Uterus (tissue), 4 donors: Measurements from ENCODE around the gene NAA30. TPM values are rescaled to one million over a fixed set of nuclear protein-coding genes. Genes with fewer than 3 reads are reported as not detected.

Source experiments
- DNase-seq, 2 donors: peaks; one replicate each; pipeline ENCODE4 v3.0.0-alpha.2; 2019 to 2020
- H3K27ac ChIP-seq, 2 donors: fragments of 200-600 bp; sonication (generic); 1 replicate in 1 of 2; 2 replicates in 1 of 2; pipeline ENCODE4 v1.5.1; 2016 to 2018
- H3K27me3 ChIP-seq, 2 donors: fragments of 200-600 bp; sonication (generic); one replicate each; pipeline ENCODE4 v1.5.1; 2018 to 2019; ENCODE audit warnings: control low read depth in 1 of 2
- H3K36me3 ChIP-seq, 2 donors: fragments of 200-600 bp; sonication (generic); one replicate each; pipeline ENCODE4 v1.5.1; 2019; ENCODE audit warnings: control low read depth in 1 of 2
- H3K4me1 ChIP-seq, 2 donors: fragments of 200-600 bp; sonication (generic); one replicate each; pipeline ENCODE4 v1.5.1; 2018 to 2019; ENCODE audit warnings: control low read depth in 1 of 2
- H3K4me3 ChIP-seq, 2 donors: fragments of 200-600 bp; sonication (generic); 1 replicate in 1 of 2; 2 replicates in 1 of 2; pipeline ENCODE4 v1.5.1; 2018 to 2019; ENCODE audit warnings: mild to moderate bottlenecking in 1 of 2
- H3K9me3 ChIP-seq, 2 donors: fragments of 200-600 bp; sonication (generic); one replicate each; pipeline ENCODE4 v1.5.1; 2019; ENCODE audit warnings: control low read depth in 1 of 2
- POLR2A ChIP-seq, 2 donors: fragments of 450-650 bp; IDR thresholded peaks; one replicate each; pipeline ENCODE4 v1.6.1; 2016; ENCODE audit warnings: antibody characterized with exemption in 2 of 2, mild to moderate bottlenecking in 1 of 2, moderate library complexity in 1 of 2
- intact Hi-C: fragments of 100-400 bp; cut with DNase I; formaldehyde crosslinking; loops from one replicate; pipeline ENCODE4 v1.15.1; 2023; ENCODE audit warnings: low total_unique reads
- total RNA-seq, 4 donors: library from RNA; depleted of rRNA in 3 of 4; stranded (reverse); fragments of >200 nt in 3 of 4; gene quantifications; one replicate each; pipeline versions ENCODE4 v1.1.0 to v1.2.4, GENCODE V29; 2014 to 2023
- TF ChIP-seq, protein P1 (sequence below), 4 experiments: fragments of 200-600 bp in 2 of 4; fragments of 450-650 bp in 2 of 4; sonication (generic) in 2 of 4; IDR thresholded peaks; one replicate each; pipeline ENCODE4 v1.5.1; 2016 to 2019; ENCODE audit warnings: antibody characterized with exemption in 4 of 4, mild to moderate bottlenecking in 2 of 4, moderate library complexity in 1 of 4
- donor health status: DM: yes; HTN: yes; CAD: no.

Gene NAA30
- total RNA-seq, 4 donors from 2014 or later = 8.7 to 38.1 (median 23.1) TPM

DNA sequence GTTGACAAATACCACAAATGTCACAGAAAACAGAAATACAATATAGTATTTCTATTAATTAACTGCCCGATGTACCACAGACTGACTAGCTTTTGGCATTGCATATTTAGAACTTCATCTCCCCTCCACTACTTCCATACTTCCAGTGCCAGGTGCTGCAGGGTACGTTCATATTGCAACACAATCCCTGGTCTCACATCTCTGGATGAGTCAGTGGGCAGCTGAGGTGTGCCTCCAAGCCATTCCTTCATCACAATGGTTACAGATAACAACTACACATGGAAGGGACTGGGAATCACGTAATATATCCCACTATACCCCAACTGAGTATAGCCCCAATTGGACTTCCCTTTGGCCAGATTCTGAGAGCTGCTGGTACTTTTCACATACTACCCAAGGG is 72.2 kb downstream of the NAA30 start:
- H3K36me3 ChIP-seq = no peaks in the 10 kb centered on the region
- no peak overlapping the region for H3K4me3 ChIP-seq
- no peak for TF ChIP-seq POLR2A (IDR thresholded peaks at IDR 0.05)
- TF ChIP-seq, protein P1, sequence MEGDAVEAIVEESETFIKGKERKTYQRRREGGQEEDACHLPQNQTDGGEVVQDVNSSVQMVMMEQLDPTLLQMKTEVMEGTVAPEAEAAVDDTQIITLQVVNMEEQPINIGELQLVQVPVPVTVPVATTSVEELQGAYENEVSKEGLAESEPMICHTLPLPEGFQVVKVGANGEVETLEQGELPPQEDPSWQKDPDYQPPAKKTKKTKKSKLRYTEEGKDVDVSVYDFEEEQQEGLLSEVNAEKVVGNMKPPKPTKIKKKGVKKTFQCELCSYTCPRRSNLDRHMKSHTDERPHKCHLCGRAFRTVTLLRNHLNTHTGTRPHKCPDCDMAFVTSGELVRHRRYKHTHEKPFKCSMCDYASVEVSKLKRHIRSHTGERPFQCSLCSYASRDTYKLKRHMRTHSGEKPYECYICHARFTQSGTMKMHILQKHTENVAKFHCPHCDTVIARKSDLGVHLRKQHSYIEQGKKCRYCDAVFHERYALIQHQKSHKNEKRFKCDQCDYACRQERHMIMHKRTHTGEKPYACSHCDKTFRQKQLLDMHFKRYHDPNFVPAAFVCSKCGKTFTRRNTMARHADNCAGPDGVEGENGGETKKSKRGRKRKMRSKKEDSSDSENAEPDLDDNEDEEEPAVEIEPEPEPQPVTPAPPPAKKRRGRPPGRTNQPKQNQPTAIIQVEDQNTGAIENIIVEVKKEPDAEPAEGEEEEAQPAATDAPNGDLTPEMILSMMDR (IDR thresholded peaks at IDR 0.05) = no peak
- H3K27me3 ChIP-seq = no peaks in the 10 kb centered on the region
- no peak for DNase-seq
- H3K9me3 ChIP-seq = no peaks in the 10 kb centered on the region
- intact Hi-C loops = no loop called here
- no peak overlapping the region for H3K27ac ChIP-seq
- H3K4me1 ChIP-seq = no peaks in the 10 kb centered on the region

DNA sequence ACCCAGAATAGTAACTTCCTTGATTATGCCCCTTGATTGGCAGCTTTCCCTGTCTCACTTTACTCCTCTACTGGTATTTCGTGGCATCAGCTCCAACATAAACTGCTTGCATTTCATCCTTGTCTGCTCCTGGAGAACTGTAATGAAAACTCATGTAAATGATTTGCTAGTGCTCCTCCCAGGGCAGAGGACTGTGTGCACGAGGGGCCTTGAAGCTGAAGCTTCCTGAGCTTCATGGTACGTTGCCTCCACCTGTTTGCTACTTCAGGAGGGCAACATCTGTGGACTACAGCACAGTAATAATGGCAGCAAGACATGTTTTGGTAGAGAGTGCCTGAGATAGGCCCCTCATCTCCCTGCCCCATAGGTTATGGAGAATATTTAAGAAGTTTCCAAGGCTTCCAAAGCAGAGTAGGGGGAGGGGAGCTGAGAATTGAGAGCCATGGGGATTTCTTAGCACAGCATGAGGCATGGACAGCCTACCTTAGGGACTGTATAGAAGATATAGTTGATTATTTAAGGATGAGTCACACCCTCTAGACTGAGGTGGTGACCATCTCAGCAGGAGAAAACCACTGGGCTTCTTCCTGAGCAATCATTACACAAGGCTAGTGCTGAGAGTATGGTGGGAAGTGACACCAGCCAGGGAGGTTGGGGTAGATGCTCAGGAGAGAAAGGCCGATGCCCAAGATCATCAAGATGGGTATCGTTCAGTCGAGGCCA is 73.8 kb downstream of the NAA30 start:
- Histone ChIP-seq H3K4me1 (no peaks in the 10 kb centered on the region), H3K27ac (no peak overlapping the region), H3K36me3 (no peaks in the 10 kb centered on the region), H3K9me3 (no peaks in the 10 kb centered on the region), H3K27me3 (no peaks in the 10 kb centered on the region), H3K4me3 (no peak overlapping the region)
- intact Hi-C loops = no loop called here
- no peak for TF ChIP-seq POLR2A (IDR thresholded peaks at IDR 0.05)
- TF ChIP-seq, protein P1 (IDR thresholded peaks at IDR 0.05) = no peak
- no peak for DNase-seq

Other genes with a start within 250 kb of the NAA30 start
- 10 to 100 TPM; 25.3 to 96.0 (median 50.2) TPM for gene EXOC5, start 121.7 kb upstream of the NAA30 start, total RNA-seq
- 10 to 100 TPM; 16.7 to 42.4 (median 27.6) TPM for gene AP5M1, start 121.6 kb upstream of the NAA30 start, total RNA-seq
- gene CCDC198, start 103.3 kb downstream of the NAA30 start, total RNA-seq = 1 to 10 TPM in 2 of 4 donors, under 1 TPM in 2; 0.26 to 2.8 (median 1.1) TPM